ENCODE results near the gene PLA2G4A. TPM values are rescaled to one million over a fixed set of nuclear protein-coding genes. Genes with fewer than 3 reads are reported as not detected.
A peak's percentile ranks its signal among the peaks of the same experiment; 100 is the strongest.

Gene PLA2G4A
- total RNA-seq, 1 donor: 12.3 TPM

- peak overlapping the region; percentile 31 for H2AFZ ChIP-seq (ENCODE audit: low read length)
- H3K36me3 ChIP-seq (ENCODE audit: insufficient read depth, low read length): no peaks in the 10 kb centered on the region
- no peaks in the 10 kb centered on the region for H3K9me3 ChIP-seq (ENCODE audit: low read depth, low read length)
- TF ChIP-seq CTCF (IDR thresholded peaks at IDR 0.05; ENCODE audit: extremely low read depth, low read depth, low read length): no peak
- H3K4me3 ChIP-seq (ENCODE audit: insufficient read depth, low read length): no peak overlapping the region
- no peaks in the 10 kb centered on the region for H3K4me1 ChIP-seq (ENCODE audit: insufficient read depth, low read length)
- no peak overlapping the region for H3K4me2 ChIP-seq (ENCODE audit: insufficient read depth, low read length)
- no peaks in the 10 kb centered on the region for H4K20me1 ChIP-seq (ENCODE audit: insufficient read depth, low read length)
- no peak overlapping the region for H3K27ac ChIP-seq (ENCODE audit: low read depth, low read length)
- no peak for DNase-seq (ENCODE audit: insufficient read length, low spot score, missing footprints)
- H3K79me2 ChIP-seq (ENCODE audit: insufficient read depth, low read length): no peaks in the 10 kb centered on the region
- H3K27me3 ChIP-seq (ENCODE audit: insufficient read depth, low read length): no peaks in the 10 kb centered on the region
These were observed 45.6 kb upstream of the PLA2G4A start for GRCh38 chr1:186783193-186783592.

GRCh38 chr1:186785503-186785902 lies 43.2 kb upstream of the PLA2G4A start:
- no peak for DNase-seq (ENCODE audit: insufficient read length, low spot score, missing footprints)
- Histone ChIP-seq H3K4me1 (ENCODE audit: insufficient read depth, low read length) (no peaks in the 10 kb centered on the region), H4K20me1 (ENCODE audit: insufficient read depth, low read length) (no peaks in the 10 kb centered on the region), H2AFZ (ENCODE audit: low read length) (no peak overlapping the region), H3K9me3 (ENCODE audit: low read depth, low read length) (no peaks in the 10 kb centered on the region), H3K4me3 (ENCODE audit: insufficient read depth, low read length) (no peak overlapping the region), H3K27ac (ENCODE audit: low read depth, low read length) (no peak overlapping the region), H3K27me3 (ENCODE audit: insufficient read depth, low read length) (no peaks in the 10 kb centered on the region), H3K79me2 (ENCODE audit: insufficient read depth, low read length) (no peaks in the 10 kb centered on the region), H3K4me2 (ENCODE audit: insufficient read depth, low read length) (no peak overlapping the region), H3K36me3 (ENCODE audit: insufficient read depth, low read length) (no peaks in the 10 kb centered on the region)
- TF ChIP-seq CTCF (IDR thresholded peaks at IDR 0.05; ENCODE audit: extremely low read depth, low read depth, low read length): no peak

- H3K9me3 ChIP-seq (ENCODE audit: low read depth, low read length): no peaks in the 10 kb centered on the region
- H2AFZ ChIP-seq (ENCODE audit: low read length): no peak overlapping the region
- no peak overlapping the region for H3K4me2 ChIP-seq (ENCODE audit: insufficient read depth, low read length)
- H3K27ac ChIP-seq (ENCODE audit: low read depth, low read length): no peak overlapping the region
- H3K4me3 ChIP-seq (ENCODE audit: insufficient read depth, low read length): no peak overlapping the region
- no peaks in the 10 kb centered on the region for H3K79me2 ChIP-seq (ENCODE audit: insufficient read depth, low read length)
- DNase-seq (ENCODE audit: insufficient read length, low spot score, missing footprints): no peak
- H4K20me1 ChIP-seq (ENCODE audit: insufficient read depth, low read length): no peaks in the 10 kb centered on the region
- no peak for TF ChIP-seq CTCF (IDR thresholded peaks at IDR 0.05; ENCODE audit: extremely low read depth, low read depth, low read length)
- no peaks in the 10 kb centered on the region for H3K4me1 ChIP-seq (ENCODE audit: insufficient read depth, low read length)
- H3K36me3 ChIP-seq (ENCODE audit: insufficient read depth, low read length): no peaks in the 10 kb centered on the region
- no peaks in the 10 kb centered on the region for H3K27me3 ChIP-seq (ENCODE audit: insufficient read depth, low read length)
These were observed 38.6 kb upstream of the PLA2G4A start for GRCh38 chr1:186790101-186790500.

GRCh38 chr1:186792870-186793581 lies 35.7 kb upstream of the PLA2G4A start:
- Histone ChIP-seq H3K4me1 (ENCODE audit: insufficient read depth, low read length) (no peaks in the 10 kb centered on the region), H3K27me3 (ENCODE audit: insufficient read depth, low read length) (no peaks in the 10 kb centered on the region), H2AFZ (ENCODE audit: low read length) (no peak overlapping the region), H4K20me1 (ENCODE audit: insufficient read depth, low read length) (no peaks in the 10 kb centered on the region), H3K27ac (ENCODE audit: low read depth, low read length) (peak overlapping the region; percentile 31), H3K79me2 (ENCODE audit: insufficient read depth, low read length) (no peaks in the 10 kb centered on the region), H3K9me3 (ENCODE audit: low read depth, low read length) (no peaks in the 10 kb centered on the region), H3K4me2 (ENCODE audit: insufficient read depth, low read length) (no peak overlapping the region), H3K4me3 (ENCODE audit: insufficient read depth, low read length) (no peak overlapping the region), H3K36me3 (ENCODE audit: insufficient read depth, low read length) (no peaks in the 10 kb centered on the region)
- TF ChIP-seq CTCF (IDR thresholded peaks at IDR 0.05; ENCODE audit: extremely low read depth, low read depth, low read length): no peak
- DNase-seq (ENCODE audit: insufficient read length, low spot score, missing footprints): no peak

Data from osteoblast (primary cell).